MM.1S (cell line): Measurements from ENCODE around the gene APOO.

Experiments
- EZH2 ChIP-seq: fragments of 300-600 bp; sonication (generic); optimal IDR thresholded peaks from 2 replicates; pipeline ENCODE3; 2017; ENCODE audit warnings: low read depth, mild to moderate bottlenecking, antibody characterized with exemption, low read length, mixed read lengths
- EZH2phosphoT487 ChIP-seq: fragments of 300-600 bp; sonication (generic); IDR thresholded peaks from 2 replicates; pipeline ENCODE4 v1.6.1; 2018; ENCODE audit warnings: antibody characterized with exemption, low read length
- TF ChIP-seq, protein P1 (sequence below): fragments of 300-600 bp; sonication (generic); IDR thresholded peaks from 2 replicates; pipeline ENCODE4 v1.5.1; 2016; ENCODE audit warnings: antibody characterized with exemption, low read length, mixed read lengths

GRCh38 chrX:23811108-23811651, 96.6 kb downstream of the APOO start:
- TF ChIP-seq, protein P1, sequence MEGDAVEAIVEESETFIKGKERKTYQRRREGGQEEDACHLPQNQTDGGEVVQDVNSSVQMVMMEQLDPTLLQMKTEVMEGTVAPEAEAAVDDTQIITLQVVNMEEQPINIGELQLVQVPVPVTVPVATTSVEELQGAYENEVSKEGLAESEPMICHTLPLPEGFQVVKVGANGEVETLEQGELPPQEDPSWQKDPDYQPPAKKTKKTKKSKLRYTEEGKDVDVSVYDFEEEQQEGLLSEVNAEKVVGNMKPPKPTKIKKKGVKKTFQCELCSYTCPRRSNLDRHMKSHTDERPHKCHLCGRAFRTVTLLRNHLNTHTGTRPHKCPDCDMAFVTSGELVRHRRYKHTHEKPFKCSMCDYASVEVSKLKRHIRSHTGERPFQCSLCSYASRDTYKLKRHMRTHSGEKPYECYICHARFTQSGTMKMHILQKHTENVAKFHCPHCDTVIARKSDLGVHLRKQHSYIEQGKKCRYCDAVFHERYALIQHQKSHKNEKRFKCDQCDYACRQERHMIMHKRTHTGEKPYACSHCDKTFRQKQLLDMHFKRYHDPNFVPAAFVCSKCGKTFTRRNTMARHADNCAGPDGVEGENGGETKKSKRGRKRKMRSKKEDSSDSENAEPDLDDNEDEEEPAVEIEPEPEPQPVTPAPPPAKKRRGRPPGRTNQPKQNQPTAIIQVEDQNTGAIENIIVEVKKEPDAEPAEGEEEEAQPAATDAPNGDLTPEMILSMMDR = no peak
- TF ChIP-seq EZH2phosphoT487 = no peak
- TF ChIP-seq EZH2 = no peak
